ENCODE measurements around the gene RTN4IP1.

Gene RTN4IP1, protein sequence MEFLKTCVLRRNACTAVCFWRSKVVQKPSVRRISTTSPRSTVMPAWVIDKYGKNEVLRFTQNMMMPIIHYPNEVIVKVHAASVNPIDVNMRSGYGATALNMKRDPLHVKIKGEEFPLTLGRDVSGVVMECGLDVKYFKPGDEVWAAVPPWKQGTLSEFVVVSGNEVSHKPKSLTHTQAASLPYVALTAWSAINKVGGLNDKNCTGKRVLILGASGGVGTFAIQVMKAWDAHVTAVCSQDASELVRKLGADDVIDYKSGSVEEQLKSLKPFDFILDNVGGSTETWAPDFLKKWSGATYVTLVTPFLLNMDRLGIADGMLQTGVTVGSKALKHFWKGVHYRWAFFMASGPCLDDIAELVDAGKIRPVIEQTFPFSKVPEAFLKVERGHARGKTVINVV

DNA sequence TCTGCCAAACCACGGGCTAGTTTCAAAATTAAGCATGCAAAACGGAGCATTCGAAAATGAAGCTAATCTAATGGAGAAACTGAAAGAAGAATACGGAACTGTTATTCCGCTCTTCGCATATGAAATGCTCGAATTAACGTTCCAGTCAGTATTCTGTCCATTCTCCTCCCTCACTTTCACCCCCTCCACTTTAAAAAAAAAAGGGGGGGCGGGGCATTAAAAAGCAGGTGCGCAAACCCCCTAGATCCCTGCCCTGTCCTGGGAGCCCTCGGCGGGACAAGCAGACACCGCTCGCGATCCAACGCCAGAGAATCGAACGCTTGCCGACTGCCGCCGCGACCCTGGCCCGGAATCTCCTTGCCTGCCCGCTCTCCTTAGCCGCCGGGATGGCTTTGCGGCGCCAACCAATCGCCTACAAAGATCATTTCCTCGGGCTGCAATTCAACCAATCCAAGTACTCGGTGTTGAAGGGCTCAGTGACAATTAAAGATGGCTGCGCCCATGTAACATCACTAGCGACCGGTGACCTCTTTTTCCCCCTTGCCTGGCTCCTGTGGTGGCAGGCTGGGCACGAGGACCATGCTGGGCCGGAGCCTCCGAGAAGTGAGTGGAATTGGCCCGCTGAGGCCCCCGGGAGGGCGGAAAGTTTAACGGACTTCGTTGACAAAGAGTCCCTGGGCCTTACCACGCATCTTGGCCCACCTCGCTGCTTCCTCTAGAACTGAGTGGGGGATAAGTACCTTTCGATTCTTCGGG is at the start of gene RTN4IP1, which contains the start of gene QRSL1:
Gene RTN4IP1, minus strand, starts transcription at position 396 of the 756 bp plus-strand sequence. CDS start 477 bp downstream, outside the sequence.
Gene QRSL1, plus strand, starts transcription at position 476 of the 756 bp plus-strand sequence. Its CDS starts 104 bp downstream, at position 580.
- peak; percentile 69 for DNase-seq (ENCODE audit: low read depth)

DNA sequence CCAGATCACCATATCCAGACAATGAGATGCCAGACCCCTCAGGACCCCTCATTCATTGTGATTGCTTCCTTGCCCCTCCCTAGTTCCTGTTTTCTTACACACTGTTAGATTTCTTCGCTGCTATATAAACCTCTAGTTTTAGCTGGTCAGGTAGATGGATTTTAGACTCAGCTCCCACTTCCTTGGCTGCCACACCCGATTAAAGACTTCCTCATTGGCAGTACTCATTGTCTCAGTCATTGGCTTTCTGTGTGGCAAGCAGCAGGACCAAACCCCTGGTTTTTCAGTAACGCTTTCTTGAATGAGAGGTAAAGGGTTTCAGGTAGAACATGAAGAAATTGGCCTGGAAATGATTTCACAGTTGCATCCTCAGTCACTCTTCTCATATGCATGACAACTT is 48.0 kb upstream of the RTN4IP1 start:
- DNase-seq (ENCODE audit: low read depth) = no peak

DNA sequence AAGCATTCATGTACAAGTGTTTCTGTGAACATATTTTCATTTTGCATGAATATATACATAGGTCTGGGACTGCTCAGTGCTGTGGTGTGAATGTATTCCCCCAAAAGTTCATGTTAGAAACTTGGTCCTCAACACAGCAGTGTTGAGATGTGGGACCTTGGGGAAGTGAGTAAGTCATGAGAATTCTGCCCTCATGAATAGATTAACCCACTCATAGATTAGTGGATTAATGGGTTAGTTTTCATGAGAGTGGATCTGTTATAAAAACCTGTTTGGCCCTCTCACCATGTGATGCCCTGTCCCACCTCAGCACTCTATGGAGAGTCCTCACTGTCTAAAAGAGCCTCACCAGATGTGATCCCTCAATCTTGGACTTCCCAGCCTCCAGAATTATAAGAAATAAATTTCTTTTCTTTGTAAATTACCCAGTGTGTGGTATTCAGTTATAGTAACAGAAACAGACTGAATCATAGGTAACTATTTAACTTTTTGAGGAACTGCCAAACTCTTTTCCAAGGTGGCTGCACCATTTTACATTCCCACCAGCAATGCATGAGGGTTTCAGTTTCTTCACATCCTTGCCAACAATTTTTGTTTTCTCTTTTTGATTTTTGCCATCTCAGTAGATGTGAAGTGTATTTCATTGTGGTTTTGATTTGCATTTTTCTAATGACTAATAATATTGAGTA is 45.4 kb upstream of the RTN4IP1 start:
- DNase-seq (ENCODE audit: low read depth) = no peak

DNA sequence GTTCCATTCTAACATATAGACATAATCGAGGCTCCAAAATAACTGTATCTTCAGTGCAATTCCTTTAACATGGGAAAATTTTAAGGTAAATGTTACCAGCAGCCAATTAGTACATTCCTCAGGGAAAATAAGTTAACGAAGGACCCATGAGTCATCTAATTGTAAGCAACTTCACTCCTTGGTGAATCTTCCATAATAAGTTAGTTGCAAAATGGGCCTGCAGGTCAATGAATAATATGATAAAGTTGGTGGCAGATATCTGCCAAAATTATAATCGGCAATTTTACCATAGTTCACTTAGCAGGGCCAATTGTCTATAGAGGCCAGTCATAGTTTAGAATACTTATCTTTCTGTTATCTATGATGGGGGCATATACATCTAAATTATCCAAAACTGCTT is 42.4 kb upstream of the RTN4IP1 start:
- DNase-seq (ENCODE audit: low read depth) = no peak

DNA sequence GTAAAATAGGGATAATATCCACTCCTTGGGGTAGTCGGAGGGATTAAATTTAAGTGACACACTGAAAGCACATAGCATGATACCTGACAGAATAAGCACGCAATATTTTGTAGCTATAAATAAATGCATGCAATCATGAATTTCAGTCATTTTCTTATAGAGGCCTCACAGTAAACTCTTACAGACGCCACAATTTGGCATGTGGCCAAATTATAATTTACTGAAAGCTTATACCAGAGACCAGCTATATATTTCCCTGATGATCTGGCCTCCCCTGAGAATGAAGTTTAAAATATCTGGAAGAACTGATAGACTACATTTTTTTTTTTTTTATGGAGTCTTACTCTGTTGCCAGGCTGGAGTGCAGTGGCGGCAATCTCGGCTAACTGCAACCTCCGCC is 40.9 kb upstream of the RTN4IP1 start:
- DNase-seq (ENCODE audit: low read depth) = no peak

DNA sequence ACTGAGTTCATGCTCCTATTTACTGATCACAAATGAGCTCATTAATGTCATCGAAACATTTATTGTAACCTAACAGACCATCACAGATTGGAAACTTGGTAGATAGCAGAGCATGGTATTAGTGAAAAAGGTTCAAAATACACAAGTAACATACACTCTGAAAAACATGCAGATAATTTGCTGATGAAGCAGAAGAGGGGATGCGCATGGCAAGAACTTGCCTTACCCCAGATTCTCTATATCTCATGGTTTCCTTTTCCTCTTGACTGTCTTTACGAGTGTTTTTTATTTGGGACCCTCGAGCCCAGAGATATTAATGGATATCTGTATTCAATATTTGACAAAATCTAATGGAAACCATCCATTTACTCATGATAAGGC is 37.7 kb upstream of the RTN4IP1 start:
- DNase-seq (ENCODE audit: low read depth) = no peak

DNA sequence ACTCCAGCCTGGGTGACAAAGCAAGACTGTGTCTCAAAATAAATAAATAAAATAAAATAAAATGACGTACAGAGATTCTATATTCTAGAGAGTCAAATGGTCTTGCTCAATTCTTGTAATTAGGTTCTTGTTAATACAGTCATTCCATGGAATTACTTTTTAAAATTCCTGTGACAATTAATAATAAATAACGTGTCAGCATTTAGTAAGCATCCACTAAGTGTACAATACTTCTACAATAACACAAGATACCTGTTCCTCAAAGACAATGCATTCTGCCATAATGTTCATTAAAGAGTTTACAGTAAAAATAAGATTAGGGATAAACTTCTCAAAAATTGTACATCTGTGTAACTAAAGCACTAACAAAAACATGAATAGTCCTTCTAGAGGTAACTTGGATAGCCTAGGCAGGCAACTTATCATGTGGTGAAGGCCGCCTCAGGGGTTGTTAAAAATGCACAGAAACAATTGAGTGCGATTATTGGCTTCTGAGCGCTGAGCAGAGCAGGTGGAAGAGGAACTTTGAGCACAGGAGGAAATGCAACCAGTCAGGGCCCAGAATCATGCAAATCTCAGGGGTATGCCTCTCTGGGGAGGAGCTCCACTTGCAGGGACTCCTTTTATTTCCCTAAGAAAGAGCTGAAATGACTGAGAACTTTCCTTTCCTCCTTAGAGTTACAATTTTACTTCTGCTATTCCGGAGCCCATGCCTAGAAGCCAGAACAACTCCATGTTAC is 37.2 kb upstream of the RTN4IP1 start:
- DNase-seq (ENCODE audit: low read depth) = no peak

DNA sequence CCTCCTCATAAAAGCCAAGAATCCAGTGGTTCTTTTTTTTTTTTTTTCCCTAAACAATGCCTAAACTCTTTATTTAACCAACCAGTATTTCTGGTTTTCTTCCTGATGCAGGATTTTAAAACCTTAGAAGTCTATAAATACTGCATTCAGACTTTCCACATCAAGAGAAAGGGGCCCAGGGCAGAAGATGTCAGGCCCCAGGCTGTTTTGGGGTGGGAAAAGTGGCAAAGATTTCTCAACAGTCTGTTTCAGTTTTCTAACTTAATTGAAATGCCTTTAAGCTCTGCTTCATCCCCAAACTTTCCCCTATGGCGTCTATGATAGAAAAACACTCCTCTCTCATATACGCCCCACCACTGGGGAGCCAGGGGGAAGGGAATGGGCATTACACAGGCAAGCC is 33.2 kb upstream of the RTN4IP1 start:
- no peak for DNase-seq (ENCODE audit: low read depth)

DNA sequence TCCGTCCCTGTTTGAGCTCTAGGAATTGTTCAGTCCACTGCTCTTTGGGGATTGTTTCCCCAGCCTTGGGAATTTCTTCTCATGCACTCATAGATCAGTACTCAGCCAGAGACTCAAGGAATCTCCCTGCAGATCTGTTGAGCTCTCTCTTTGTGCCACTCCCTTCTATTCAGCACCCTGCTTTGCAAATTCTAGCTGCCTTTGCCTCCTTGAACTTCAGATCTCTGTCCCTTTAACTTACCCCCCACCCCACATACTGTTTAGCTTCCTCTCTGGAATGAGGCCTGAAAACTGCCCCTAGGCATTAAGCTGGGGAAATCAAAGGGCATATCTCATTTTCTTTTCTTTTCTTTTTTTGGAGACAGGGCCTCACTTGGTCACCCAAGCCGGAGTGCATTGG is 30.6 kb upstream of the RTN4IP1 start:
- no peak for DNase-seq (ENCODE audit: low read depth)

DNA sequence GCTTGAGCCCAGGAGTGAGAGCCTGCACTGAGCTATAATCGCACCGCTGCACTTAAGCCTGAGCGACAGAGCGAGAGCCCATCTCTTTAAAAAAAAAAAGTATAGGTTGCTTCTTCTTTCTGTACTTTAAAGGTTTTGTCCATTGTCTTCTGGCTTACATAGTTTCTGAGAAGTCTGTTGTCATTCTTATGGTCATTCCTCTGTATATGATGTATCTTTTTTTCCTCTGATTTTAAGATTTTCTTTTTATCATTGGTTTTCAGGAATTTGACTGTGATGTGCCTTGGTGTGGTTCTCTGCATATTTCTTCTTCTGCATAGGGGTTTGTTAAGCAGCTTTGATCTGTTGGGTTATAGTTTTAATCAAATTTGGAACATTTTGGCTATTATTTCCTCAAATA is 29.2 kb upstream of the RTN4IP1 start:
- no peak for DNase-seq (ENCODE audit: low read depth)

DNA sequence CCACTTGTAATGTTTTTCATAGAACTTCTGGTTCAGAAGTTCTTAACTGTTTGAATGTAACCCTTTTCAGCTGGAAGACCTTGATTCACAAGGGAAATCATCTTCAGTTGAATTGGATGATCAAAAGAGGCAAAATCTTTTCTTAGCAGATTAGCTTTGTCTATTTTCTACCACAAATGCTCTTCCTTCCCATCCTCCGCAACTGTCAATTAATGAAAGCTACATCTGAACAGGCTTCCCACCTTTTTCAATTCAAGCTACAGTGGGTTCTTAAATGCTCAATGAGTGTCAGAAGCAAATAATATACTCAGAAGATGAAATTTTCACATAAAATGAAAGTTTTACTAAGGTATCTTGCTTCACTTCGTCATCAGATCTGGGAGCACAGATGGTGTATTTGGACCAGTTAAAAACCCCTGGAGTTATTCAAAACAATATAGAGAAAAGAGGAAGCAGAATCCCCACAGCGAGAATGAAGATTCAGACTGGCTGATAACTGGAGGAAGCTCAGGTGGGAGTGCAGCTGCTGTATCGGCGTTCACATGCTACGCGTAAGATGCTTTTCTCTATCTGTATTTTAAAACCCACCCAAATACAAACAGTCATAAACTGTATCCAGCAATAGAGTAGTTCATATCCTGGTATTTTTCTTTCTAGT is 19.5 kb upstream of the RTN4IP1 start:
- DNase-seq (ENCODE audit: low read depth) = no peak

DNA sequence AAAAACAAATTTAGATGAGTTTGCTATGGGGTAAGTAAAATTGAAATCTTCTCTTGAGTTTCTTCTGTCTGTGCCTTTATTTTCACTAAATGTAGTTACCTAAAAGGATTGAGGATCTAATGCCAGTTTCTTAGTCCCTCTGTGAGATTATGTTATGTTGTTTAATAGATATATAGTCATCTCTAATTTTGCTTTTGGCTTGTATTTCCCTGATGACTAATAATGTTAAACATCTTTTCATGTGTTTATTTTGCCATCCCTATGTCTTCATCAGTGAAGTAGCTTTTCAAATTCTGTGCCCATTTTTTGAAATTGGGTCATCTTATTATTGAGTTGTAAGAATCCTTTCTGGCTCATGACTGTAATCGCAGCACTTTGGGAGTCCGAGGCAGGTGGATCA is 13.8 kb upstream of the RTN4IP1 start:
- no peak for DNase-seq (ENCODE audit: low read depth)

DNA sequence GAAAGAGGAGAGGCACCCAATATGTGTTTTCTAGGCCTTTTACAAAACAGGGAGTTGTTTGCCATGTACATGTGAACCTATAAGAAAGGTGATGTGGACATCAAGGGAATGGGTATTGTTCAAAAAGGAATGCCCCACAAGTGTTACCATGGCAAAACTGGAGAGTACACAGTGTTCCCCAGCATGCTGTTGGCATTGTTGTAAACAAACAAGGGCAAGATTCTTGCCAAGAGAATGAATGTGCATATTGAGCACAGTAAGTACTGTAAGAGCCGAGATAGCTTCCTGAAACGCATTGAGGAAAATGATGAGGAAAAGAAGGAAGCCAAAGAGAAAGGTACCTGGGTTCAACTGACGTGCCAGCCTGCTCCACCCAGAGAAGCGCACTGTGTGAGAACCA is 13.2 kb upstream of the RTN4IP1 start:
- DNase-seq (ENCODE audit: low read depth) = no peak

DNA sequence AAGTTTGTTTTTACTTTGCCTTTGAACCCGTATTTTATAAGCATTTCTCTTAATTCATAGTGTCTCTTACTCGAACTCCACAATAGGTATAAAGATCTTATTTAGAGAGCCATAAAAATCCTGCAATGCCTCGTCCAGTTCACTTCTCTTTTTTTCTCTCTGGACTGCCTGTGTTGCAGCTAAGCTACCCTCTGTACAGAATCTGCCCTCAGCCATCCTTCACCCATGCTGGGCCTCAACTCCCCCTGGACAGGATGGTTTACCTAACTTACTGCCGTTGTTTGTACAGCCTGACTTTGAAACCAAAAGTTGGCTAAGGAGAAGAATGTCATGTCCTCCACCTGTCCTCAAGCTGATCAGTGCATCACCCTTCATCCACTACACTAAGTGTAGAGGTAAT is 10.5 kb upstream of the RTN4IP1 start:
- DNase-seq (ENCODE audit: low read depth) = no peak

DNA sequence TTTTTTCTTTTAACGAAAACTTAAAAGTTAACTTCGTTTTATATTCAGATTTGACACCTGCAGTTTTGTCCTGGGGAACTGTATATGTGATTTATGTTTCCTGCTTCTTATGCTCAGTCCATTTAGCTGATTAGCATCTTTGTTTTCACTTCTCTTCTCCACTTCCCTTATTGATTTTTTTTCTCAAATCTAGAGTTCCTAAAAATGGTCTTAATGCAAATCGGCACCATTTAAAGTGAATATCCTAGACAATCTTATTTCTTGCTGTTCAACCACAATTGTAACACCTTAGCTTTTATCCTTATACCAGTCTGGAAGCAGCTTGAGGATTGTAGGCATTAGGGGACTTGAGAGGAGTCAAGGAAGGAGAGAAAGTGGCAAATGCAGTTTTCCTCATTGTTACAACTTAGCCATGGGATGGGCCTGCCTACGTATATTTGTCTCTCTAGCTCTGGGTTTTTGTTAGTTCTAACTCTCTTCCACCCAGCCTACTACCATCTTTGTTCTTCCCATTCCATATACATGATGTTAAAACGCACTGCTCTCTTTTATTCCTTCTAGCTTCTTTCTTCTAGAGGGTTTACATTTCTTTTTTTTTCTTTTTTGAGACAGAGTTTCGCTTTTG is 8.5 kb upstream of the RTN4IP1 start:
- no peak for DNase-seq (ENCODE audit: low read depth)

DNA sequence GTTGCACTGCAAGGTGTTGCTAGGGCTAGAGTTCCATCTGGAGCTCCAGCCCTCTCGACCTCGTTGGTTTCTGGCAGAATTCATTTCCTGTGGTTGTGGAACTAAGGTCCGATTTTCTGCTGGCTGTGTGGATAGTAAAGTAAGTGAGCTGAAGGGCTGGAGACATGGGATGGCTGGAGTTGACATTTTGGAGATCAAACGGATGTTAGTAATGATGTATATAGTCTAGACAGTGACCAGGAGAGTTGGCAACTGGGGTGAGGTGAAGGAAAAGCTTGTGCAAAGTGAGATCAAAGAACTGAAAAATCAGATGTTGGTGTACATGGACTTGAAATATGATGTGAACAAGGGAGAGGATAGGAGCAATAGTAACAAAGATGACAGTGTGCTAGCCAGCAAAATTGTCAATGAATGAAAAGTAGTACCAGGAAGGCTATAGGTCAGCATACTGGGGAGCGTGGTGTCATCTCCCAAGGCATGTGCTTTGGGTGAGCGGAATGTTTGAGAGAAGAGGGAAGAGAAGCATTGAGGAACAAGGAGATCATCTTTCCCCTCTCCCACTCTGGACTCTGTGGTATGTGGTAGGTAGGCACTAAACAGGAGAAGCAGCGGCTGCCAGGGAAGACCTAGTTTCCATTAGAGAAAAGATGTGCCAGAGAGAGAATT is 7.9 kb upstream of the RTN4IP1 start:
- DNase-seq (ENCODE audit: low read depth) = no peak

DNA sequence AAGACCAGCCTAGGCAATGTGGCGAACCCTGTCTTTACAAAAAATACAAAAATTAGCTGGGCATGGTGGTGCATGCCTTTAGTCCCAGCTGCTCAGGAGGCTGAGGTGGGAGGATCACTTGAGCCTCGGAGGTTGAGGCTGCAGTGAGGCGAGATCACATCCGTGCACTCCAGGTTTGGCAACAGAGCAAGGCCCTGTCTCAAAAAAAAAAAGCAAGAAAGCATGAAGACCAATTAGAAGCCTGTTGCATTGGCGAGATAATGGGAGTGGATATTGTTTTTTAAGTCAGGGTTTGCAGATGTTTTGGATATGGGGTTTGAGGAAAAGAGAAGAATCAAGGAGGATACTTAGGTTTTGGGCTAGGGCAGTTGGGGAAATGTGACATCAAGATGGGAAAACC is 5.3 kb upstream of the RTN4IP1 start:
- DNase-seq (ENCODE audit: low read depth) = no peak

DNA sequence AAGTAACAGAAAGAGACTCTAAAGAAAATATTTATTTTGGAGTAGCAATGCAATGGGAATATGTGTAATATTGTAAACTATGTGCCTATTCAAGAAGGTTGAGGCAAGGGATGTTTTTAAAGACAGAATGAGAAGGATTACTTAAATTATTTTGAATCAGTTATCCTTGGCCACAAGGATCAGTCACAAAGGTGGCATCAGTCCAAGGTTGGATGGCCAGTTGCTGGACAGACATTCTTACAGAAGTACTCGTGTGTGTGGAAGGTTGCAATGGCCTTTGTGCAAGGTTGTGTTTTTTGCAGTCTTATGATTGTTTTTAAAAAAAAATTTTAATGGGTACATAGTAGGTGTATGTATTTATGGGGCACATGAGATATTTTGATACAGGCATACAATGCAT is 2.0 kb upstream of the RTN4IP1 start:
- DNase-seq (ENCODE audit: low read depth) = no peak

DNA sequence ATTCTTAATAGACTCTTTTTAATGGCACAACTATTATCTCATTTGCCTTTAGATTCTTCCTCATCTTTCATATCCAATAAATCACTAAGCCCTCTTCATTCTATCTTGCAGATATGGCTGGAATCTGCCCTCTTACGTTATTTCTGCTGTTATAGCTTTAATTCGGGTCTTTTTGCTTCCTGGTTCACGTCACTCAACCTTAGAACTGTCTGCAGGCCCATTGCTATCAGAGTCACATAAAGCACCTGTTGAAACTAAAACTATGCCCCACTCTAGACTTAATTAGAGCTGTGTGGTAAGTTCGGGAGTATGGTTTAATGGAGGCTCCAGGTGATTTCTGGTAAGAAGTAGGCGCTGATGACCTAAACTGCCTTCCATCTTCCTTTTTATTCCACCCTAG is 1.1 kb upstream of the RTN4IP1 start:
- DNase-seq (ENCODE audit: low read depth) = no peak

DNA sequence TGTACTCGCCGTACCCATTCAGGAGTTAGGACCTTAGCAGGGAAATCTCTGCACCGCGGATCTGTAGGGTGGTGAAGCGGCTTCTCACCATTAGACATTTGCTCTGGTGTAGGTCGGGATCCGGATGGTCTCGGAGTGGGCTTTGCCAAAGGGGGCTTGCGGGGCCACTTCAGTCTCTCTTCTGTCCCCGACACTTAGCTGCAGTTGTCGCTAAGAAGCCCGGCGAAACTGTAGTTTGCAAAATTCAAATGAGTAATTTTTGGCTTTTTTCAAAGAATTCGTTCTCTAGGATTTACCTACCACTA is 513 bp upstream of the RTN4IP1 start:
- DNase-seq (ENCODE audit: low read depth) = no peak

DNA sequence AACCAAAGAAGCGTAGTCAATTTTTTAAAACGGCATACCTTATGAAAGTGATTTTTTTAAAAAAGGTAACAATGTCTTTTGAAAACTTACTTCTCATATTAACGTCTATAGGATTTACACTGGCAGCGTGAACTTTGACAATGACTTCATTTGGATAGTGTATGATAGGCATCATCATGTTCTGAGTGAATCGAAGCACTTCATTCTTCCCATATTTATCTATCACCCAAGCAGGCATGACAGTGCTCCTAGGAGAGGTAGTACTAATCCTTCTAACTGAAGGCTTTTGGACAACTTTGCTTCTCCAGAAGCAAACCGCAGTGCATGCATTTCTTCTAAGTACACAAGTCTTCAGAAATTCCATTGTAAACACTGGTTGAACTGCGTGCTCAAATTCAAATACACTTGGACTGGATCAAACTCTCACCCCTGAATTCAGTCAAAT is 618 bp downstream of the RTN4IP1 start:
- DNase-seq (ENCODE audit: low read depth) = no peak
